HepG2 (cell line): ENCODE data around the gene ANKRD35. TPM values are rescaled to one million over a fixed set of nuclear protein-coding genes. Genes with fewer than 3 reads are reported as not detected.

ENCODE experiments used
- ELF1 ChIP-seq: sonication (generic); formaldehyde crosslinking; IDR thresholded peaks from 2 replicates; pipeline ENCODE4 v1.4.0; 2020; ENCODE audit warnings: missing genetic modification reagents
- KDM5B ChIP-seq: sonication (generic); formaldehyde crosslinking; IDR thresholded peaks from 2 replicates; pipeline ENCODE4 v1.4.0; 2020; ENCODE audit warnings: missing genetic modification reagents, mild to moderate bottlenecking, borderline replicate concordance
- KLF9 ChIP-seq: IDR thresholded peaks from 2 replicates; pipeline ENCODE4 v1.6.1; 2016; ENCODE audit warnings: low read depth
- RFXANK ChIP-seq: IDR thresholded peaks from 2 replicates; pipeline ENCODE4 v1.6.1; 2016
- SCMH1 ChIP-seq: sonication (generic); formaldehyde crosslinking; IDR thresholded peaks from 2 replicates; pipeline ENCODE4 v1.9.0; 2021; ENCODE audit warnings: missing genetic modification reagents, mild to moderate bottlenecking, borderline replicate concordance
- THYN1 ChIP-seq: sonication (generic); formaldehyde crosslinking; IDR thresholded peaks from 2 replicates; pipeline ENCODE4 v1.8.1; 2023; ENCODE audit warnings: low read depth, mild to moderate bottlenecking, moderate library complexity, missing genetic modification reagents, borderline replicate concordance
- ZKSCAN8 ChIP-seq: IDR thresholded peaks from 2 replicates; pipeline ENCODE4 v1.6.1; 2016; ENCODE audit warnings: borderline replicate concordance, missing genetic modification reagents, missing compliant biosample characterization
- ZNF451 ChIP-seq: sonication (generic); formaldehyde crosslinking; IDR thresholded peaks from 2 replicates; pipeline ENCODE4 v1.5.0; 2020; ENCODE audit warnings: mild to moderate bottlenecking, missing genetic modification reagents
- polyA plus RNA-seq, 8 experiments: library from polyadenylated mRNA; depleted of rRNA in 3 of 8; stranded (reverse) in 7 of 8; unstranded in 1 of 8; fragments of >200 nt; fragmentation: Illumina TruSeq in 4 of 8; extraction: Trizol in 4 of 8; gene quantifications; 2 replicates each; pipeline versions ENCODE4 v1.2.1 to v1.2.3, GENCODE V29; 2011 to 2016; ENCODE audit warnings: low read depth in 4 of 8, missing spikeins in 1 of 8, mixed read lengths in 1 of 8; ENCODE audit not compliant: insufficient read depth in 1 of 8
- total RNA-seq, 5 experiments: library from RNA; depleted of rRNA; stranded (reverse); fragments of >200 nt; fragmentation: Illumina TruSeq; extraction: Trizol; gene quantifications; 2 replicates each; pipeline ENCODE4 v1.2.3, GENCODE V29; 2016; ENCODE audit warnings: low read depth in 1 of 5
- TF ChIP-seq, protein P1 (sequence below): sonication (generic); IDR thresholded peaks from 2 replicates; pipeline ENCODE4 v1.6.1; 2016; ENCODE audit warnings: low read depth, borderline replicate concordance
- TF ChIP-seq, protein P2 (sequence below), 2 experiments: fragments of 450-650 bp in 1 of 2; sonication (generic) in 1 of 2; formaldehyde crosslinking in 1 of 2; IDR thresholded peaks; 2 replicates each; pipeline versions ENCODE4 v1.6.1 to v1.8.0; 2016 to 2022; ENCODE audit warnings: antibody characterized with exemption in 1 of 2, mild to moderate bottlenecking in 1 of 2, missing genetic modification reagents in 1 of 2
- TF ChIP-seq, protein P3 (sequence below): IDR thresholded peaks from 2 replicates; pipeline ENCODE4 v1.6.1; 2016; ENCODE audit warnings: missing compliant biosample characterization, missing genetic modification reagents, borderline replicate concordance
- TF ChIP-seq, protein P4 (sequence below): sonication (generic); formaldehyde crosslinking; IDR thresholded peaks from 2 replicates; pipeline ENCODE4 v1.5.0; 2020; ENCODE audit warnings: mild to moderate bottlenecking, missing genetic modification reagents
- TF ChIP-seq, protein P5 (sequence below): IDR thresholded peaks from 2 replicates; pipeline ENCODE4 v1.6.1; 2018; ENCODE audit warnings: missing genetic modification reagents

Gene ANKRD35
- total and polyA plus RNA-seq, 2 of the 13 experiments (the other 11 are each of a cell fraction or from before 2014, with no cell fraction given) = 0.02 TPM; not detected in 1

DNA sequence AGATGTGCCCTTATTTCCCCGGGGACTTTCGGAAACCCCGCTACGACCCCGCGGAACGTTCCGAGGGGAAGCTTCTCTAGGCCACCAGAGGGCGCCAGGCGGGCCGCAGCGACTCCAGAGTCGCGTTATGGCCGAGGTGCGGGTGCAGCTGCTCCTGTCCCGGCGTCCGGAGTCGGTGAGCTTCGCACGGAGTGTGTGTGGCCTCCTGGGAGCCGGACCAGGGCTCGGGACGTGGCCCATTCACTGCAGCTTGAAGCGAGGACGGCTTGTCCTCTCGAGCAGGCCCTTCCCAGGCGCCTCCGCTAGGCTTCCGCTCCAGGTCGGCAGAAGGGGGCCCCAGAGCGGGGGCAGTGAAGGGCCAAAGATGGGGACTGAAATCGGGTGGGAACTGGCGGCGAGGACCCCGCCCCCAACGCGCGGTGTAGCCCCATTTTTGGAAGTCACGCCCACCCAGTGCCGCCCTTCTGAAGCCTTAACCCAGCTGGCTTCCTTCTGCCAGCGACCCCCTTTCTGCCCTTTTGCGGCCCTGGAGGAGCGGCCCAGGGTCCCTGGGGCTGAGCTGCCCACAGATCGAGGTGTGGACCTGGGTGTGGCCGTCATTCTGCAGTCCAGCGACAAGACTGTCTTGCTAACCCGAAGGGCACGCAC, 40.0 kb downstream of the ANKRD35 start, which contains the start of gene NUDT17 (continued):
- TF ChIP-seq, protein P1, sequence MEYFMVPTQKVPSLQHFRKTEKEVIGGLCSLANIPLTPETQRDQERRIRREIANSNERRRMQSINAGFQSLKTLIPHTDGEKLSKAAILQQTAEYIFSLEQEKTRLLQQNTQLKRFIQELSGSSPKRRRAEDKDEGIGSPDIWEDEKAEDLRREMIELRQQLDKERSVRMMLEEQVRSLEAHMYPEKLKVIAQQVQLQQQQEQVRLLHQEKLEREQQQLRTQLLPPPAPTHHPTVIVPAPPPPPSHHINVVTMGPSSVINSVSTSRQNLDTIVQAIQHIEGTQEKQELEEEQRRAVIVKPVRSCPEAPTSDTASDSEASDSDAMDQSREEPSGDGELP = peak; percentile 38; the same call in 1 of the 2 replicates
- TF ChIP-seq, protein P2, sequence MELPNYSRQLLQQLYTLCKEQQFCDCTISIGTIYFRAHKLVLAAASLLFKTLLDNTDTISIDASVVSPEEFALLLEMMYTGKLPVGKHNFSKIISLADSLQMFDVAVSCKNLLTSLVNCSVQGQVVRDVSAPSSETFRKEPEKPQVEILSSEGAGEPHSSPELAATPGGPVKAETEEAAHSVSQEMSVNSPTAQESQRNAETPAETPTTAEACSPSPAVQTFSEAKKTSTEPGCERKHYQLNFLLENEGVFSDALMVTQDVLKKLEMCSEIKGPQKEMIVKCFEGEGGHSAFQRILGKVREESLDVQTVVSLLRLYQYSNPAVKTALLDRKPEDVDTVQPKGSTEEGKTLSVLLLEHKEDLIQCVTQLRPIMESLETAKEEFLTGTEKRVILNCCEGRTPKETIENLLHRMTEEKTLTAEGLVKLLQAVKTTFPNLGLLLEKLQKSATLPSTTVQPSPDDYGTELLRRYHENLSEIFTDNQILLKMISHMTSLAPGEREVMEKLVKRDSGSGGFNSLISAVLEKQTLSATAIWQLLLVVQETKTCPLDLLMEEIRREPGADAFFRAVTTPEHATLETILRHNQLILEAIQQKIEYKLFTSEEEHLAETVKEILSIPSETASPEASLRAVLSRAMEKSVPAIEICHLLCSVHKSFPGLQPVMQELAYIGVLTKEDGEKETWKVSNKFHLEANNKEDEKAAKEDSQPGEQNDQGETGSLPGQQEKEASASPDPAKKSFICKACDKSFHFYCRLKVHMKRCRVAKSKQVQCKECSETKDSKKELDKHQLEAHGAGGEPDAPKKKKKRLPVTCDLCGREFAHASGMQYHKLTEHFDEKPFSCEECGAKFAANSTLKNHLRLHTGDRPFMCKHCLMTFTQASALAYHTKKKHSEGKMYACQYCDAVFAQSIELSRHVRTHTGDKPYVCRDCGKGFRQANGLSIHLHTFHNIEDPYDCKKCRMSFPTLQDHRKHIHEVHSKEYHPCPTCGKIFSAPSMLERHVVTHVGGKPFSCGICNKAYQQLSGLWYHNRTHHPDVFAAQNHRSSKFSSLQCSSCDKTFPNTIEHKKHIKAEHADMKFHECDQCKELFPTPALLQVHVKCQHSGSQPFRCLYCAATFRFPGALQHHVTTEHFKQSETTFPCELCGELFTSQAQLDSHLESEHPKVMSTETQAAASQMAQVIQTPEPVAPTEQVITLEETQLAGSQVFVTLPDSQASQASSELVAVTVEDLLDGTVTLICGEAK (IDR thresholded peaks at IDR 0.05) = no peak
- TF ChIP-seq, protein P2 (CRISPR knock-in tag; IDR thresholded peaks at IDR 0.05) = 0 out of 2 replicates have a peak, but pooled peaks have one; percentile 26
- peak; percentile 77 for TF ChIP-seq KDM5B (CRISPR knock-in tag)
- TF ChIP-seq ZKSCAN8 (CRISPR knock-in tag) = 0 out of 2 replicates have a peak, but pooled peaks have one; percentile 25
- TF ChIP-seq RFXANK (CRISPR knock-in tag) = no peak
- no peak for TF ChIP-seq ZNF451 (CRISPR knock-in tag)
- TF ChIP-seq, protein P3, sequence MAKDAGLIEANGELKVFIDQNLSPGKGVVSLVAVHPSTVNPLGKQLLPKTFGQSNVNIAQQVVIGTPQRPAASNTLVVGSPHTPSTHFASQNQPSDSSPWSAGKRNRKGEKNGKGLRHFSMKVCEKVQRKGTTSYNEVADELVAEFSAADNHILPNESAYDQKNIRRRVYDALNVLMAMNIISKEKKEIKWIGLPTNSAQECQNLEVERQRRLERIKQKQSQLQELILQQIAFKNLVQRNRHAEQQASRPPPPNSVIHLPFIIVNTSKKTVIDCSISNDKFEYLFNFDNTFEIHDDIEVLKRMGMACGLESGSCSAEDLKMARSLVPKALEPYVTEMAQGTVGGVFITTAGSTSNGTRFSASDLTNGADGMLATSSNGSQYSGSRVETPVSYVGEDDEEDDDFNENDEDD (CRISPR knock-in tag) = 0 out of 2 replicates have a peak, but pooled peaks have one; percentile 28
- TF ChIP-seq, protein P4, sequence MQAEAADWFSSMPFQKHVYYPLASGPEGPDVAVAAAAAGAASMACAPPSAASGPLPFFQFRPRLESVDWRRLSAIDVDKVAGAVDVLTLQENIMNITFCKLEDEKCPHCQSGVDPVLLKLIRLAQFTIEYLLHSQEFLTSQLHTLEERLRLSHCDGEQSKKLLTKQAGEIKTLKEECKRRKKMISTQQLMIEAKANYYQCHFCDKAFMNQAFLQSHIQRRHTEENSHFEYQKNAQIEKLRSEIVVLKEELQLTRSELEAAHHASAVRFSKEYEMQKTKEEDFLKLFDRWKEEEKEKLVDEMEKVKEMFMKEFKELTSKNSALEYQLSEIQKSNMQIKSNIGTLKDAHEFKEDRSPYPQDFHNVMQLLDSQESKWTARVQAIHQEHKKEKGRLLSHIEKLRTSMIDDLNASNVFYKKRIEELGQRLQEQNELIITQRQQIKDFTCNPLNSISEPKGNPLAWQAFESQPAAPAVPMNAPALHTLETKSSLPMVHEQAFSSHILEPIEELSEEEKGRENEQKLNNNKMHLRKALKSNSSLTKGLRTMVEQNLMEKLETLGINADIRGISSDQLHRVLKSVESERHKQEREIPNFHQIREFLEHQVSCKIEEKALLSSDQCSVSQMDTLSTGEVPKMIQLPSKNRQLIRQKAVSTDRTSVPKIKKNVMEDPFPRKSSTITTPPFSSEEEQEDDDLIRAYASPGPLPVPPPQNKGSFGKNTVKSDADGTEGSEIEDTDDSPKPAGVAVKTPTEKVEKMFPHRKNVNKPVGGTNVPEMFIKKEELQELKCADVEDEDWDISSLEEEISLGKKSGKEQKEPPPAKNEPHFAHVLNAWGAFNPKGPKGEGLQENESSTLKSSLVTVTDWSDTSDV (CRISPR knock-in tag) = no peak
- TF ChIP-seq, protein P5, sequence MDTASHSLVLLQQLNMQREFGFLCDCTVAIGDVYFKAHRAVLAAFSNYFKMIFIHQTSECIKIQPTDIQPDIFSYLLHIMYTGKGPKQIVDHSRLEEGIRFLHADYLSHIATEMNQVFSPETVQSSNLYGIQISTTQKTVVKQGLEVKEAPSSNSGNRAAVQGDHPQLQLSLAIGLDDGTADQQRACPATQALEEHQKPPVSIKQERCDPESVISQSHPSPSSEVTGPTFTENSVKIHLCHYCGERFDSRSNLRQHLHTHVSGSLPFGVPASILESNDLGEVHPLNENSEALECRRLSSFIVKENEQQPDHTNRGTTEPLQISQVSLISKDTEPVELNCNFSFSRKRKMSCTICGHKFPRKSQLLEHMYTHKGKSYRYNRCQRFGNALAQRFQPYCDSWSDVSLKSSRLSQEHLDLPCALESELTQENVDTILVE = no peak
- TF ChIP-seq KLF9 (CRISPR knock-in tag) = no peak
- TF ChIP-seq ELF1 (CRISPR knock-in tag) = peak; percentile 38
- no peak for TF ChIP-seq THYN1 (CRISPR knock-in tag)
- TF ChIP-seq SCMH1 (CRISPR knock-in tag) = no peak
